GM23338 (cell line): ENCODE measurements around the gene CSF2RB.
A peak's percentile ranks its signal among the peaks of the same experiment; 100 is the strongest.

ENCODE experiments used
- CREB1 ChIP-seq: fragments of 250-450 bp; sonication (Bioruptor Pico); IDR thresholded peaks from 2 replicates; pipeline ENCODE4 v1.5.0; 2020; ENCODE audit warnings: low read depth, mild to moderate bottlenecking, moderate library complexity
- CTCF ChIP-seq, 2 experiments: fragments of 200-600 bp in 1 of 2; sonication (generic) in 1 of 2; conservative IDR thresholded peaks; 2 replicates each; pipeline versions ENCODE4 v1.5.1 to v1.6.1; 2016 to 2017; ENCODE audit warnings: antibody characterized with exemption in 2 of 2, low read depth in 2 of 2, mild to moderate bottlenecking in 2 of 2, moderate library complexity in 1 of 2
- EZH2 ChIP-seq: fragments of 200-600 bp; sonication (generic); IDR thresholded peaks from one replicate; pipeline ENCODE4 v1.8.0; 2017; ENCODE audit warnings: antibody characterized with exemption, mild to moderate bottlenecking, low read depth; ENCODE audit not compliant: unreplicated experiment
- EZH2phosphoT487 ChIP-seq: fragments of 200-600 bp; sonication (generic); IDR thresholded peaks from one replicate; pipeline ENCODE4 v1.8.1; 2018; ENCODE audit warnings: antibody characterized with exemption; ENCODE audit not compliant: unreplicated experiment
- JUNB ChIP-seq: IDR thresholded peaks from one replicate; pipeline ENCODE4 v1.6.1; 2016; ENCODE audit warnings: antibody characterized with exemption; ENCODE audit not compliant: unreplicated experiment
- NANOG ChIP-seq: IDR thresholded peaks from 2 replicates; pipeline ENCODE4 v1.6.1; 2016; ENCODE audit warnings: antibody characterized with exemption, borderline replicate concordance
- POLR2AphosphoS5 ChIP-seq: IDR thresholded peaks from 2 replicates; pipeline ENCODE4 v1.6.1; 2016; ENCODE audit warnings: antibody characterized with exemption, low read depth
- REST ChIP-seq: IDR thresholded peaks from one replicate; pipeline ENCODE4 v1.6.1; 2018; ENCODE audit warnings: antibody characterized with exemption; ENCODE audit not compliant: unreplicated experiment
- STAT1 ChIP-seq: IDR thresholded peaks from one replicate; pipeline ENCODE4 v1.6.1; 2016; ENCODE audit warnings: antibody characterized with exemption; ENCODE audit not compliant: unreplicated experiment

- TF ChIP-seq CTCF (conservative IDR thresholded peaks at IDR 0.05; ENCODE audit: low read depth in 2 of 2) (no peak), POLR2AphosphoS5 (no peak), EZH2 (no peak), EZH2phosphoT487 (no peak), REST (peak; percentile 81), JUNB (no peak), STAT1 (no peak), NANOG (no peak), CREB1 (CRISPR knock-in tag) (no peak)
Observed at GRCh38 chr22:36865346-36865745, 48.1 kb upstream of the CSF2RB start.
